GM13976 (cell line): Measurements from ENCODE around the gene APMAP.

Experiments used
- DNase-seq: peaks from one replicate; pipeline ENCODE4 v3.0.0; 2012; ENCODE audit warnings: low spot score
- CTCF ChIP-seq: IDR thresholded peaks from 2 replicates; pipeline ENCODE4 v1.5.1; 2012; ENCODE audit warnings: borderline replicate concordance, mild to moderate bottlenecking; ENCODE audit not compliant: insufficient read depth; ENCODE audit errors: extremely low read depth, missing control alignments, control extremely low read depth
- in situ Hi-C: fragments of 300-500 bp; cut with MboI; formaldehyde crosslinking; loops from one replicate; pipeline ENCODE4 v1.12.0; 2022; ENCODE audit warnings: low sequenced_read_pairs, mixed read lengths, inconsistent platforms; ENCODE audit not compliant: unreplicated experiment

APMAP gene

GRCh38 chr20:25037288-25038102 is 44.9 kb upstream of the APMAP start:
- TF ChIP-seq CTCF, result no peak
- DNase-seq, result no peak
- in situ Hi-C loops, result no loop called here

DNA sequence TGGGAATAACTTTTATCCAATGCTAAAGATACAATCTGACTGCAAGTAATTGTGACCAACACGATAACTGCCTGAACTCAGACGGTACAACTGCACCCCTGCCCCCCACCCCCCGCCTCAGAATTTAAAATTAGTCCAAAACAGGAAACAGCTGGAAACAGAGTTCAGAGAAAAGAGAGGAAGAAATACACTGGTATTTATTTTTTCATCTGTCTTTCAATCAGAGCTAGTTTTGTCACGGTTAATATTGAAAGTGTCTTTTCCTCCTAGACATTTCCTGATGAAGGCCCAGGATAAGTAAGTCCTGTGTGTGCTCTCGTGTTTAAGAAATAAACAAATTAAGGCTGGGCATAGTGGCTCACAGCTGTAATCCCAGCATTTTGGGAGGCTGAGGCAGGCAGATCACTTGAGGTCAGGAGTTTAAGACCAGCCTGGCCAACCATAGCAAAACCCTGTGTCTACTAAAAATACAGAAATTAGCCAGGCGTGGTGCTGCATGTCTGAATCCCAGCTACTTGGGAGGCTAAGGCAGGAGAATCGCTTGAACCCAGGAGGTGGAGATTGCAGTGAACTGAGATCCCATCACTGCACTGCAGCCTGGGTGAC is 43.9 kb upstream of the APMAP start:
- in situ Hi-C loops, result no loop called here
- no peak for TF ChIP-seq CTCF

GRCh38 chr20:25035921-25036320 is 43.4 kb upstream of the APMAP start:
- DNase-seq, result no peak
- in situ Hi-C loops, result no loop called here
- no peak for TF ChIP-seq CTCF

More for the DNA sequence above, 43.9 kb upstream of the APMAP start:
- DNase-seq, result no peak

- TF ChIP-seq CTCF, result no peak
- in situ Hi-C loops, result no loop called here
- no peak for DNase-seq
Observed at GRCh38 chr20:25033924-25034300, 41.4 kb upstream of the APMAP start.

DNA sequence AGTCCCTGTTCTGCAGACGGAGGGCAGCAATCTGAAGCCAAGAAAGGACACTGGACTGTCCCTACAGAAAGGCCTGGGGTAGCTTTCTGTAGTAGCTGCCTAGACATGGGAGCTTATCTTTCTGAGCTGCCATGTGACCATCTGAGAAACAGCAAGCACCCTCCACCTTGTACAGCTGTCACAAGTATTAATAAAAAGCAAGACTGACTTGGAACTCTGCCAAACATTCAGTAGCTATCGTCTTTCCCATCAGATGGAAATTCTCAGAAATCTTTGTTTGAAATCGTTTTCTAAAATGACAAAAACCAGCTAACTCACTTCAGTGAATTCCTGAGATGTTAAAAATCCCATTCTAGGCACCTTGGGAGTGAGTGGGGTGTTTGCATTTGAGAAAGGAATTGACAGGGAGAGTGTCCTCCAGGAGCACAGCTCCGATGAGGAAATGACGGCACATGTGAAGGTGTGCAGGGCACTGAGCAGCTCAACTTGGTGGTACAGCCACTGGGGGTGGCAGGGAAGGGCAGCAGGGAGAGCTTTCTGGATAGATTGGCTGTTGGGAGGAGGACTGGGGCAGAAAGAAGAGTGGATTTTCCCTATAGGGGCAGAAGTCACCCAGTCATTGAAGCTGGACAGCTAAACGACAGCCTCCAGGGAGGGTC is 40.8 kb upstream of the APMAP start:
- no peak for DNase-seq
- in situ Hi-C loops, result no loop called here
- no peak for TF ChIP-seq CTCF

GRCh38 chr20:25032478-25033264 is 40.1 kb upstream of the APMAP start:
- in situ Hi-C loops, result no loop called here
- no peak for DNase-seq
- no peak for TF ChIP-seq CTCF
